OCI-M1 (cell line): ENCODE data around the gene ANKRD53.
A peak's percentile ranks its signal among the peaks of the same experiment; 100 is the strongest.

Experiments used
- DNase-seq: peaks from one replicate; lab custom pipeline; 2025; lab: John Stamatoyannopoulos, UW

The ANKRD53 gene

DNA sequence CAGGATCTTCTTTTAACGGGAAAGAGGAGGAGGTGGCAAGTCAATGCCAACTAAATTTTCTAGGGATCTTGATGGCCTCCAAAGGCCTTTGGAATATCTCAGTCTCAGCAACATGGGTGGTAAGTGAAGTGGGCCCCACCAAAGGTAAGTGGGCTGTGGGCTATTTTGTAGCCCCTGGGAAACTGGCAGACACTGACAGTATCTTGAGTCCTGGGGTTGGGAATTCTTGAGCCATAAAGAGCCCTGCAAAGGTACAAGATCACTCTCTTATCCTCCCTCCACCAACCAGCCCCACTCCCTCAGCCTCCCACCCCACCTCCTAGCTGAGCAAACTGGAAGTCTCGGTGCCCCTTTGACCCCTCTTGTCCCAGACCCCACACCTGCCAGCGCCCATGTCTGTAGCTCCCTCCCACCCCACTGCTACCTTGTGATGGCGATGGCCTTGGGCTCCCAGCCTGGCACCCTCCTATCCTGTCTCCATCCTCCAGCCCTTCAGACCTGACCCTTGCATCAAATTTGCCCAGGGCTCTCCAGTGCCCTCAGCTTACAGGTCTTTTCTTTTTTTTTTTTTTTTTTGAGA is 34.2 kb upstream of the ANKRD53 start:
- DNase-seq, result no peak

GRCh38 chr2:70946832-70947442 is 31.5 kb upstream of the ANKRD53 start:
- DNase-seq, result peak; percentile 56

DNA sequence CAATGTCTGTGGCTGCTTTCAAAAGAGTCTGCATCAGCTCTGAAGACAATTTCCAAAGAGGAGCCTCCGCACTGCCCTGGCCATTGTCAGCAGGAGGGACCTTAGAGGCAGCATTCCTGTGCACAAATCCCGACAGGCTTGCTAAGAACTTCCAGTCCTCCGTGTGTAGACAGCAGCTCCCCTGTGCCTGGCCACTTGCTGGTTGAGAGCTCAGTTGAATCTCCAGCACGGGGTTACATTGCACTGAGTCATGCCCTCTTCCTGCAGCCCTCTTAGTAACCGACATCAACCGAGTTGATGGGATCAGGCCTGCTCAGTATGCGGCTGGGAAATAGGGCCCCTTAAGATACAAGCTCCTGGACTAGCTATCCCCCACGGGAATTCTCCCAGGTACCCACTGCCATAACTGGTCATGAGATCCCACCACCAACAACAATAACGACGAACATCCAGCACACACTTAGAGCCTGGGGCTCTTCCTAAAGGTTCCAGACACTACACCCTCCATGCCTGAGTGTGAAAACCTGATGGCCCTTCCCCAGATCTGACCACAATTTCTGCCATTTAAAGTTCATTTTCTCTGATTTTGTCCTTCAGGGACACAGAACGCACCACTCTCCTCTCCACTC is 30.8 kb upstream of the ANKRD53 start:
- DNase-seq, result no peak

- peak; percentile 73 for DNase-seq
These were observed 30.0 kb upstream of the ANKRD53 start for GRCh38 chr2:70948337-70949003.

DNA sequence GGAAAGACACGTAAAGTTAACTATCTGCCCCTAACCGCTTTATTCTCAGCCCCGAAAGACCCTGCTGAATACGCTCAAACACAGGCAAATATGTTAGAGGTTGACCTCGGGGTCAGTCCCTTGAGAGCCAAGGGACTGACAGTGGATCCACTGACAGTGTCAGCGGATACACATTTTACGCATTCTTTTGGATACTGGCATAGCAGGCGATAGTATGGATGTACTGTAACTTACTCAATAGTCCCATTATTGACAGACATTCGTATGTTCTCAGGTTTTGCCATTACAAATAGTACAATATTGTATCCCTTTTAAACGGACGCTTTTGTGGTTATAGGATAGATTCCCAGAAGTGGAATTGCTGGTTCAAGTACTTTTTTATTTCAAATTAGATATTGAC is 29.3 kb upstream of the ANKRD53 start:
- no peak for DNase-seq

DNA sequence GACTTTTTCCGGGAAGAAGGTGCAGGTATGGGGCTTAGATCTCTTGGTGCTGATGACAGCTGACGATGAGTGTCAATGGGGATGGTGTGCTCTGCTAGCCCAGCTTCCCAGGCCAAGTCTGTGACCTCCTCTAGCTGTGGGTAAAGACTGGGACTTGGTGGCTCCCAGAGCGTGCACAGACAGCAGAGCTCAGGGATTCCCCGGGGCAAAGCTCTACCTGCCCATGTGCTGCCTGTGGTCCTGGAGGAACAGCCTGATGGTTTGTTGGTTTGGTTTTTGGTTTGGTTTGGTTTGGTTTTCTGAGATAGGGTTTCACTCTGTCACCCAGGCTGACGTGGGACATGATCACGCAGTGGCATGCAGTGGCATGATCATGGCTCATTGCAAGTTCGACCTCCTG is 23.5 kb upstream of the ANKRD53 start:
- no peak for DNase-seq

DNA sequence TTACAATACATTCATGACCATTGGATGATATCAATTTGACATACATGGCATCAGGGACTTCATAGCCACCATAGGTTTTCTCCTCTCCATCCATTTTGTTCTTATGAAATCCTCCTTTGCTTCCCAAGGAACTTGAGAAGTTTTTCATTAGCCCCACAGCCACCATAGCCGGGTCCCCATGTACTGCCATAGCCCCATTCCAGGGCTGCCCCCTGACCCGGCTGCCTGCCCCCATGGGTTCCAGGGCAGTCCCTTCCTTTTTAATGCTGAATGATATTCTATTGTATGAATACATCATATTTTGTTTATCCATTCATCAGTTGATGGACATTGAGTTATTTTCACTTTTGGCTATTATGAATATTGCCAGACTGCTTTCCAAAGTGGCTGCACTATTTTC is 22.3 kb upstream of the ANKRD53 start:
- no peak for DNase-seq

DNA sequence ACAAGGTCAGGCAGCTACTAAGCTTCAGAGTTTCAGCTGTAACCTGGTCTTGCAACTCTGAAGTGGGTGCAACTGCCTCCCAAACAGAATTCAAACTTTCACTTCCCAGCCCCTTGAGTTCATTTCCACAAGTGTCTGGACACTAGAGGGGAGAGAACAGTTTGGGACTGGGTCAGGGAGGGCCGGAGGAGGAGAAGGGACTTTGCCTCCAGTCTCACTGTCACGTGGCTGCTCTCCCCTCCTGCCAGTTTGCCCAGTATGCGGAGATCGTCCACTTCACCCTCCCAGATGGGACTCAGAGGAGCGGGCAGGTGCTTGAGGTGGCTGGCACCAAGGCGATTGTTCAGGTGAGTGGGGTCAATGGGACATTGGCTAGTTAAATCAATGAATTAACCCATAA is 20.6 kb upstream of the ANKRD53 start:
- DNase-seq, result no peak

DNA sequence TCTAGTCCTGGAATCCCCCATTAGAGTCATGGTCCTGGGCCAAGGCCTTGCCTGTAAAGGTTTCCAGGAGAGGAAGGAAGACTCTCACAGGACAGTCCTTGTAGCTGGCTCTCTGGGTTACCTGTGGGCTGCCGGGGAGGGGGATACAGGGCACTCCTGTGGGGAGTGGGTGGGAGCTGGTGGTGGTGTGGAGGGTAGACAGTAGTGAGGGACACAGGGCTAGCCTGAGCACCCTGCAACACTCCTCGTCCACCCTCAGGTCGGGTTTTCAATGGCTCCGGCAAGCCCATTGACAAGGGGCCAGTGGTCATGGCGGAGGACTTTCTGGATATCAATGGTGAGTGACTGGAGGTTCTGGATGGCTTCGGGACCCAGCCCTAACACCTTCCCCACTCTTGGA is 19.7 kb upstream of the ANKRD53 start:
- no peak for DNase-seq

GRCh38 chr2:70959271-70959761 is 19.1 kb upstream of the ANKRD53 start:
- DNase-seq, result no peak

DNA sequence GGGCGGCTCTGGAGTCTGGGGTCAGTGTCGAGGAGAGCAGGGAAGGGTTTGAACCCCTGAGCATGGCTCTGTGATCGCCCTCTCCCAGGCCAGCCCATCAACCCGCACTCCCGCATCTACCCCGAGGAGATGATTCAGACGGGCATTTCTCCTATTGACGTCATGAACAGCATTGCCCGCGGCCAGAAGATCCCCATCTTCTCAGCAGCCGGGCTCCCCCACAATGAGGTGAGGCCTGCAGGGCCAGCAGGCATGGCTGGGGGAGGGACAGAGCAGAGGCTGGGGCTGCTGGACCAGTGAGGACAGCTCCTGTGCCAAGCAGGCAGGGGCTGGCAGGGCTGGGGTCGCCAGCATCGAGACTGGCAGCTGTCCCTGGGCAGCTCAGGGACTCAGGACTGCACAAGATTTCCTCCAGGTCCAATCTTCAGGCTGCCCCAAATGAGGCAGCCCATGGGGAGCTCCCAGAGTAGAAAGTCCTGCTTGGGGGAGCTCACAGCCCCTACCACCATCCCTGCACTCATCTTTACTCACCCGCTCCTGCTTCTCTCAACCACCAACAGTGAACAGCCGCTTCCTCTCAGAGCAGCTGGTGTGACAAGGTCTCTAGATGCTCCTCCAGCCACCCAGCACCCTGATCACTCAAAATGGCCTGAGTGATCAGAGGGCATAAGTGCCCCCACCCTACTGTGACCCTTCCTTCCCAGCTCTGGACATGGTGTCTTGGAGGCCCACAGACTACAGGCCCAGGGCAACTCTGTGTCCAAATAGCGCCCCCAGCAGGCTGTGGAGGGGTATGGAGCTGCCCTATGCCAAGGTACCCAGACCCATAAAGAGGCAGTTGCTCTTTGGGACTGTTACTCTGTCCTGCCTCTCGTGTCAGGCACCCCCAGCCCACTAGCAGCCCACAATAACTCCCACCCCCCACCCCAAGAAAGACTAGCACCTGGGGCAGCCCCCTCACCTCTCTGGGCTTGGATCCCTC is 18.3 kb upstream of the ANKRD53 start:
- no peak for DNase-seq

DNA sequence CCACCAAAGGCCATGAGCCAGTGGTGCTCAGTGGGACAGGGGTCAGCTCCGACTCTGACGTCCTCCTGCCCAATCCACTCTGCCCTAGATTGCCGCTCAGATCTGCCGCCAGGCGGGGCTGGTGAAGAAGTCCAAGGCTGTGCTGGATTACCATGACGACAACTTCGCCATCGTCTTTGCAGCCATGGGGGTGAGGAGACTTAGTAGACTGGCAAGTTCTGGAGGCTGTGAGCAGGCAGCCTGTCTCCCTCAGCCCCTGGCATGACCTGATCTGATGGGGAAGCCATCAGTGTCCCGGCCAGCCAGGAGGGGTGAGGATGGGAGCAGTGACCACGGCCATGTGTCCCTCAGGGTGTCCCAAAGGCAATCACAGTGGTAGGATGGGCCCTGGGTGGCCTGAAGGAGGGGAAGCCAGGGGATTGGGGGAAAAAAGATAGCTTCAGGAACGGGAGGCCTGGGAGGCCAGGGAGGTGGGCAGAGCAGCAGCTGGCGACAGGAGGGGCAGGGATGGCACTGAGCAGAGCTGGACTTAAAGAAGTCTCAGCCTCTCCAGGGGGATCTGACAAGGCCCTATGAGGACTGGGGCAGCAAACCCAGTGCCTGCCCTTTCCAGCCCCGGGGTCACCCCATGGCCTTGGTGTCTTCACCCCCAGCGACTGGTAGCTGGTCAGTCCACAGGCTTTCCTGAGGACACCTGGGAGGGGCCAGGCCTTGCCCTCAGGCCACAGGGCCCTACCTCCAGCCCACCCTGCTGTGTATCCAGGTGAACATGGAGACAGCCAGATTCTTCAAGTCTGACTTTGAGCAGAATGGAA is 17.4 kb upstream of the ANKRD53 start:
- DNase-seq, result no peak

DNA sequence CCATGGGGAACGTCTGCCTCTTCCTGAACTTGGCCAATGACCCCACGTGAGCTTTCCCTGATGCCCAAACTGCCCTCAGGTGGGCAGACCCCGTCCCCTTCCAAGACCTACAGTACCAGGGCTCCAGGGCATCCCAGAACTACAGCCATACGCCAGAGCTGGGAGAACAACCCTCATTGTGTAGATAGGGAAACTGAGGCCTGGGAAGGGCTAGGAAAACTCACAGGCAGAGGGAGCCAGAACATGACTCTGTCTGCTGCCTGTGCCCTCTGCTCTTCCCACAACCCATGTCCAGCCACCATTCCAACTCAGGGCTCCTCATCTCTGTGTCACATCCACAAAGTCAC is 16.8 kb upstream of the ANKRD53 start:
- no peak for DNase-seq

DNA sequence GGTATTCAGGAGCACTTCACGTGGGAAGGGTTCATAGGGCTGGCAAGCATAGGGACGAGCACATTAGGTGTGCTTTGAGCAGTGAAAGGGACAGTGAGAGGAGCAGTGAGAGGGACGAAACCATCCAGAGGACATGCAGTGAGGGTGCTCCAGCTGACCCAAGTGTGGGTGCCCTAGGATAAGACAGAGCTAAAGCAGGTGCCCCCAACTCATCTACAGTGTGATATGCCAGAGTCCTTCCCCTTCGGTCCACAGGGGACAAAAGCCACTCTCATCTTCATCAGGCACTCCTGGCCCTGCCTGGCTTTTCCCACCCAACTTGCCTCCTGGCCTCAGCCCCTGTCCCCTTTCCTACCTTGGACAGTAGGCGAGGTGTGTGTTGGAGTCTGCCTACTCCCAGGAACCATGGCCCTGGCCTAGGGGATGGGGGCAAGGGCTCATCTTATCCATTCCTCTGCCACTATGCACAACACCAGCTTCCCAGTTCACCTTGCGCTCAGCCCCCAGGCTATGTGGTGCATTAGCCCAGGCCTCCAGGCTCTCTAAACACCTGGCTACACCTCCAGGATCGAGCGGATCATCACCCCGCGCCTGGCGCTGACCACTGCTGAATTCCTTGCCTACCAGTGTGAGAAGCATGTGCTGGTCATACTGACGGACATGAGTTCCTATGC is 16.1 kb upstream of the ANKRD53 start:
- no peak for DNase-seq

- DNase-seq, result no peak
These were observed 15.2 kb upstream of the ANKRD53 start for GRCh38 chr2:70962885-70963878.

DNA sequence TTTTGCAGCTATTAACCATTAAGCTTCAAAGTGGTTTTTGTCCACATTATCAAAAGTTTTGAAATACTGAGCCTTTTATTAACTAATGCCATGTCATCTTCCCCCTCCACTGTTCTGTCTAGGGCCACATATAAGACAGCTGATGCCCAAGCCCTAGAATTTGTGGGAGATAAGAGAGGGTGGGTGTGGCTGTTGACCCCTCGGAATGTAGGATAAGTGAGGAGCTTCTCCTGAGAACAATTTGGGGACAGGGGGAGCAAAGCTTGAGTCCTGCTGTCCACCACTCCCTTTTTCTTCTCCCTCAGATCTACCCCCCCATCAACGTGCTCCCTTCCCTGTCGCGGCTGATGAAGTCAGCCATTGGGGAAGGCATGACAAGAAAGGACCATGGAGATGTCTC is 14.3 kb upstream of the ANKRD53 start:
- DNase-seq, result no peak

DNA sequence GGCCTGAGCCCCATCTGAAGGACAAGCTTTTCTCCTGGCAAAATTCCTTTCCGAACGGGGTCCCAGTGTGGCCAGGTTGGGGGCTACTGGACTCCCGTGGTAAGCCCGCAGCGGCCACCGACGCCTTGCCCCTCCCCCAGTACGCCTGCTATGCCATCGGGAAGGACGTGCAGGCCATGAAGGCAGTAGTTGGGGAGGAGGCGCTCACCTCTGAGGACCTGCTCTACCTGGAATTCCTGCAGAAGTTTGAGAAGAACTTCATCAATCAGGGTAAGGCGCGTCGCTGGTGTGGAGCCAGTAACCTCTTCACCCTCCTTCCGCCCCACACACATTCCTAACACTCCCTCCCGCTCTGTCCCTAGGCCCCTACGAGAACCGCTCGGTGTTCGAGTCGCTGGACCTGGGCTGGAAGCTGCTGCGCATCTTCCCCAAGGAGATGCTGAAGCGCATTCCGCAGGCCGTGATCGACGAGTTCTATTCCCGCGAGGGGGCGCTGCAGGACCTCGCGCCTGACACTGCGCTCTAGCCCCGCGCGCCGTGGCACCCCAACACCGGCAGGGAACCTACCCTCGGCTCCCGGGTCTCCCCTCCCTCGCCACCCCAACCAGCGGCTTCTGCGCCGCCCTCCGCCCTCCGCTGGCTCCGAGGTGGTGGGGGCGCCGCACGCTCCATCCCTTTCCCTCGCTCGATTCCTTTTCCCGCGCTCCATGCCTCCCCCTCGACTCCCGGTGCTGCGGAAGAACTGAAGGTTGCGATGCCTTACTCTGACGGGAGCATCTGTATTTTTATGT is 13.6 kb upstream of the ANKRD53 start:
- peak; percentile 73 for DNase-seq

DNA sequence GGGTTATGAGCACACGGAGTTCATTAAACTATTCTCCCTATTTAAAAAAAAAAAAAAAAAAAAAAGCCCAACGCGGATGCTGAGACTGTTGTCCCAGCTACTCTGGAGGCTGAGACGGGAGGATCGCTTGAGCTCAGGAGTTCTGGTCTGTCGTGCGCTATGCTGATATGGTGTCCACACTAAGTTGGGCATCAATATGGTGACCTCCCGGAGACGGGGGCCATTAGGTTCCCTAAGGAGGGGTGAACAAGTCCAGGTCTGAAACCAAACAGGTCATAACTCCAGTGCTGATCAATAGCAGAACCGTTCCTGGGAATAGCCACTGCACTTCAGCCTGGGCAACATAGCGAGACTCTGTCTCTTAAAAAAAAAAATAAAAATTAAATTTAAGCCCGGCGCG is 12.9 kb upstream of the ANKRD53 start:
- DNase-seq, result no peak

- no peak for DNase-seq
These were observed 11.7 kb upstream of the ANKRD53 start for GRCh38 chr2:70966681-70967080.
